Epithelial cell of proximal tubule (primary cell): ENCODE results near the gene TAF15. TPM values are rescaled to one million over a fixed set of nuclear protein-coding genes. Genes with fewer than 3 reads are reported as not detected.

ENCODE experiments used
- DNase-seq: peaks from one replicate; pipeline ENCODE4 v3.0.0-alpha.2; 2011; ENCODE audit warnings: low read depth
- H3K4me3 ChIP-seq: 2 replicates; pipeline ENCODE4 v1.5.1; 2011; ENCODE audit warnings: low read depth, mild to moderate bottlenecking, low read length
- CTCF ChIP-seq: conservative IDR thresholded peaks from 2 replicates; pipeline ENCODE4 v1.5.1; 2012; ENCODE audit warnings: low read depth, mild to moderate bottlenecking, low read length
- total RNA-seq: library from RNA; depleted of rRNA; stranded (reverse); fragments of >200 nt; gene quantifications from 2 replicates; pipeline ENCODE4 v1.2.3, GENCODE V29; 2015

TAF15 gene
- total RNA-seq, 1 donor from 2014 or later: 17.3 TPM

- DNase-seq: no peak
- no peak for TF ChIP-seq CTCF
- peak overlapping the region; percentile 65 for H3K4me3 ChIP-seq
Measured at GRCh38 chr17:35795871-35796265, 13.4 kb upstream of the TAF15 start.

GRCh38 chr17:35796942-35797341 is 12.3 kb upstream of the TAF15 start:
- no peak overlapping the region for H3K4me3 ChIP-seq
- TF ChIP-seq CTCF: no peak

GRCh38 chr17:35797370-35797769 is 11.9 kb upstream of the TAF15 start:
- no peak overlapping the region for H3K4me3 ChIP-seq
- DNase-seq: no peak
- TF ChIP-seq CTCF: no peak

More at GRCh38 chr17:35796942-35797341, 12.3 kb upstream of the TAF15 start:
- no peak for DNase-seq

- DNase-seq: no peak
- no peak for TF ChIP-seq CTCF
- no peak overlapping the region for H3K4me3 ChIP-seq
Measured at GRCh38 chr17:35797918-35798317, 11.4 kb upstream of the TAF15 start.

DNA sequence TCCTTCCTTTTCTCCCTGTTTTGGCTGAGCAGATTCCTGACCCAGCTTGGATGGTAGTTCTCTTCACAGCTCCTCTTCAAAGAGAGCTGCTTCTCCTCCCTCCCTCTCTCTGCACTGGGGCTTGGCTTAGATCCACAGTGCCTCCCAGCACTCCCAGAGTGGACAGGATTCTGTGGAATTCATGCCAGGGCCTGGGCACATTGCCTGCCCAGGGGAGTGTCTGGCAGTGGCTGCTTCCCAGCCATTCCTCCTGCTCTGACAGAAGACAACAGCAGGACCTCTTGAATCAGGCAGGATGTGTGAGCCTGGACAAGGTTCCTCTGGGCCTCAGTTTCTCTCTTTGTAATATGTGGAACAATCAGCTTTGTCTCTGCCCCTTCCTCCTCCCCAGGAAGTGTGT is 9.3 kb upstream of the TAF15 start:
- no peak for DNase-seq
- TF ChIP-seq CTCF: no peak

GRCh38 chr17:35801583-35802224 is 7.6 kb upstream of the TAF15 start:
- TF ChIP-seq CTCF: no peak
- no peak overlapping the region for H3K4me3 ChIP-seq
- DNase-seq: no peak

More for the DNA sequence above, 9.3 kb upstream of the TAF15 start:
- no peak overlapping the region for H3K4me3 ChIP-seq

DNA sequence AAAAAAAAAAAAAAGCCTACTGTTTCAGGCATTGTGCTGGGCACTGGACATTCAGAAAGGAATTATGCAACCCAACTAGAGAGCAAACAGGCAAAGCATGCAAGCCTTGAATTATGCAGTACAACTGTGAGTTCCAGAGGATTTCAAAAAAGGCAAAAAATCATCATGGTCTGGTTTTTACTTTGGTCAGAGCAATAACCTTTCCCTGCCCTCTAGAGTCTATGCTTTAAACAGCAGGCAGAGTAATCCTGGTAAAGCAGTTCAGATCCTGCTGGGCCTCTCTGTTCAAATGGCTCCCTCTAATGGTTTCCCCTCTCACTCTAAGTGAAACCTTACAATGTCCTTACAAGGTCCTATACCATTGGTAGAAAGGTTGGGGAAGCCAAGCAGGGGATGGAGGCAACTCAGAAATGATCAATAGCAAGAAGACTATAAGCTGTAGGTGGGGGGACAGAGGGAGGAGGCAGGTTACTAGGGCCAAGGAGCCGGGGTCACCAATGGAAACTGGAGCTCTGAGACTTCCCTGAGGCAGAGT is 4.6 kb upstream of the TAF15 start:
- no peak overlapping the region for H3K4me3 ChIP-seq
- peak; percentile 67 for DNase-seq
- peak; percentile 100 for TF ChIP-seq CTCF
